ENCODE results near the gene MAGEF1.

The MAGEF1 gene

GRCh38 chr3:184672977-184673870, 38.6 kb downstream of the MAGEF1 start:
- Histone ChIP-seq H3K27me3 (no peaks in the 10 kb centered on the region), H3K36me3 (no peaks in the 10 kb centered on the region)

GRCh38 chr3:184672335-184672734, 39.5 kb downstream of the MAGEF1 start:
- no peak overlapping the region for H3K9ac ChIP-seq
- H3K4me2 ChIP-seq, result no peak overlapping the region
- H3K27ac ChIP-seq, result no peak overlapping the region
- H3K36me3 ChIP-seq, result no peaks in the 10 kb centered on the region
- H4K20me1 ChIP-seq, result no peaks in the 10 kb centered on the region
- H3K4me3 ChIP-seq, result no peak overlapping the region
- H3K4me1 ChIP-seq, result peaks cover 20% of the 10 kb centered on the region
- H3K27me3 ChIP-seq, result no peaks in the 10 kb centered on the region
- H3K9me3 ChIP-seq, result no peaks in the 10 kb centered on the region
- TF ChIP-seq Cebpa-rat (IDR thresholded peaks at IDR 0.05), result no peak

More at GRCh38 chr3:184672977-184673870, 38.6 kb downstream of the MAGEF1 start:
- Histone ChIP-seq H3K4me1 (peaks cover 29% of the 10 kb centered on the region), H3K9me3 (no peaks in the 10 kb centered on the region), H4K20me1 (no peaks in the 10 kb centered on the region), H3K4me3 (no peak overlapping the region), H3K27ac (peak overlapping the region; percentile 15; the same call in 1 of the 2 replicates), H3K4me2 (no peak overlapping the region), H3K9ac (no peak overlapping the region)
- no peak for TF ChIP-seq Cebpa-rat (IDR thresholded peaks at IDR 0.05)

GRCh38 chr3:184670091-184670602, 41.7 kb downstream of the MAGEF1 start:
- Histone ChIP-seq H3K9me3 (no peaks in the 10 kb centered on the region), H3K9ac (no peak overlapping the region), H3K4me1 (peaks cover 6% of the 10 kb centered on the region; the same call in 1 of the 2 replicates), H3K27me3 (no peaks in the 10 kb centered on the region), H4K20me1 (no peaks in the 10 kb centered on the region), H3K4me3 (no peak overlapping the region), H3K36me3 (no peaks in the 10 kb centered on the region), H3K27ac (no peak overlapping the region), H3K4me2 (no peak overlapping the region)
- no peak for TF ChIP-seq Cebpa-rat (IDR thresholded peaks at IDR 0.05)

GRCh38 chr3:184669578-184669977, 42.3 kb downstream of the MAGEF1 start:
- Histone ChIP-seq H3K27ac (no peak overlapping the region), H3K4me2 (no peak overlapping the region), H3K4me3 (no peak overlapping the region), H3K9me3 (no peaks in the 10 kb centered on the region), H3K36me3 (no peaks in the 10 kb centered on the region), H3K9ac (no peak overlapping the region), H3K4me1 (peaks cover 7% of the 10 kb centered on the region), H4K20me1 (no peaks in the 10 kb centered on the region), H3K27me3 (no peaks in the 10 kb centered on the region)
- no peak for TF ChIP-seq Cebpa-rat (IDR thresholded peaks at IDR 0.05)

- Histone ChIP-seq H3K4me2 (no peak overlapping the region), H3K36me3 (no peaks in the 10 kb centered on the region), H4K20me1 (no peaks in the 10 kb centered on the region), H3K9ac (no peak overlapping the region), H3K4me1 (peaks cover 21% of the 10 kb centered on the region), H3K27me3 (no peaks in the 10 kb centered on the region), H3K27ac (no peak overlapping the region), H3K4me3 (no peak overlapping the region), H3K9me3 (no peaks in the 10 kb centered on the region)
- TF ChIP-seq Cebpa-rat (IDR thresholded peaks at IDR 0.05), result no peak
These were observed 45.4 kb downstream of the MAGEF1 start for GRCh38 chr3:184666442-184666841.

DNA sequence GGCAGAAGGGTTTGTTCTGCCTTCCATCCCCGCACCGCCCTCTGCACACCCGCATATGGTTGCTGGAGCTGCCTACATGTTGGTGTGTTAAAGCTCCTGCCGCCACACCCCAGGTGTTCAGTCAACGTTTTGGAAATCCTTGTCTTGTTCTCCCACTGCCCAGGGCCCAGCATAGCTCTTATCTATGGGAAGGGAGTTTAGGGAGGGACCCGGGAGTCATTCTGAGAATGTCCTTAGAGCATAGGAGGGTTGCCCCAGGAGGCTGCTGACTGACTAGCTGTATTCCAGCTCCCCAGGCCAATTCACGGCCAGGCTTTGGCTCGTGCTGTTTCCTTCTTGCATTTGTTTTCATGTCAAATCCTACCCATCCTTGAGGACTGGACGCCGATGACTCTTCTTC, 46.8 kb downstream of the MAGEF1 start:
- no peak overlapping the region for H3K4me3 ChIP-seq
- no peak overlapping the region for H3K4me2 ChIP-seq
- no peak overlapping the region for H3K27ac ChIP-seq
- peaks cover 34% of the 10 kb centered on the region for H3K4me1 ChIP-seq
- H4K20me1 ChIP-seq, result no peaks in the 10 kb centered on the region
- H3K9ac ChIP-seq, result no peak overlapping the region
- H3K36me3 ChIP-seq, result no peaks in the 10 kb centered on the region
- TF ChIP-seq Cebpa-rat (IDR thresholded peaks at IDR 0.05), result no peak
- no peaks in the 10 kb centered on the region for H3K9me3 ChIP-seq
- H3K27me3 ChIP-seq, result no peaks in the 10 kb centered on the region

GRCh38 chr3:184663756-184664155, 48.1 kb downstream of the MAGEF1 start:
- TF ChIP-seq Cebpa-rat (IDR thresholded peaks at IDR 0.05), result no peak
- H3K27me3 ChIP-seq, result no peaks in the 10 kb centered on the region
- peaks cover 48% of the 10 kb centered on the region for H3K4me1 ChIP-seq
- no peaks in the 10 kb centered on the region for H4K20me1 ChIP-seq
- H3K36me3 ChIP-seq, result no peaks in the 10 kb centered on the region
- no peak overlapping the region for H3K27ac ChIP-seq
- no peak overlapping the region for H3K9ac ChIP-seq
- H3K9me3 ChIP-seq, result no peaks in the 10 kb centered on the region
- no peak overlapping the region for H3K4me3 ChIP-seq
- peak overlapping the region; percentile 5; the same call in 1 of the 2 replicates for H3K4me2 ChIP-seq

GRCh38 chr3:184663356-184663755, 48.5 kb downstream of the MAGEF1 start:
- Histone ChIP-seq H3K27ac (no peak overlapping the region), H3K27me3 (no peaks in the 10 kb centered on the region), H3K9ac (no peak overlapping the region), H3K4me2 (no peak overlapping the region), H3K4me1 (peaks cover 52% of the 10 kb centered on the region), H3K9me3 (no peaks in the 10 kb centered on the region), H4K20me1 (no peaks in the 10 kb centered on the region), H3K4me3 (no peak overlapping the region), H3K36me3 (no peaks in the 10 kb centered on the region)
- TF ChIP-seq Cebpa-rat (IDR thresholded peaks at IDR 0.05), result no peak

DNA sequence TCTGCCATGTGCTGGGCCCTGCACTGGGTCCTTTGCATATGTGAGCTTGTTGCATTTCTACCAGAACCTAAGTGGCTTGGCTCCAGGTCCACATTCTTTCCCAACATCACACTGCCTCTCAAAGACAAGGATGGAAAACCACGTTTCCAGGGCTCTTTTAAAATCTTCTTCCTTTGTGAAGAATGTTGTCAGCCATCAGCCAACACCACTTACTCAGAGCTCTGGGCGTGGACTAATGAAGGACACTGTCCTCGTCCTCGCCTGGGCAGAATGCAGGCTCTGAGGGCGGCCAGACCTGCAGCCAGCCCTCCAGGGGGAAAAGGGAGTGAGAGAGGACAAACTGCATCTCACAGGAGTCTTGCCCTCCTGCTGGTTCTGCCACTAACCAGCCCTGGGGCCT, 49.7 kb downstream of the MAGEF1 start:
- no peak overlapping the region for H3K27ac ChIP-seq
- H3K9ac ChIP-seq, result no peak overlapping the region
- H3K9me3 ChIP-seq, result no peaks in the 10 kb centered on the region
- no peaks in the 10 kb centered on the region for H3K27me3 ChIP-seq
- no peaks in the 10 kb centered on the region for H4K20me1 ChIP-seq
- H3K4me1 ChIP-seq, result peaks cover 60% of the 10 kb centered on the region
- H3K4me2 ChIP-seq, result no peak overlapping the region
- TF ChIP-seq Cebpa-rat (IDR thresholded peaks at IDR 0.05), result no peak
- no peak overlapping the region for H3K4me3 ChIP-seq
- H3K36me3 ChIP-seq, result no peaks in the 10 kb centered on the region

- no peaks in the 10 kb centered on the region for H3K9me3 ChIP-seq
- peak overlapping the region; percentile 71 for H3K4me2 ChIP-seq
These were observed 50.9 kb downstream of the MAGEF1 start for GRCh38 chr3:184660931-184661330.

More at GRCh38 chr3:184660931-184661330, 50.9 kb downstream of the MAGEF1 start:
- TF ChIP-seq Cebpa-rat (IDR thresholded peaks at IDR 0.05), result no peak
- H3K4me3 ChIP-seq, result no peak overlapping the region
- H3K4me1 ChIP-seq, result peaks cover 66% of the 10 kb centered on the region
- H3K27me3 ChIP-seq, result no peaks in the 10 kb centered on the region
- 0 out of 2 replicates have a peak overlapping the region, but pooled peaks have one; percentile 28 for H3K27ac ChIP-seq
- H3K9ac ChIP-seq, result no peak overlapping the region
- no peaks in the 10 kb centered on the region for H4K20me1 ChIP-seq
- no peaks in the 10 kb centered on the region for H3K36me3 ChIP-seq

Measured in BLaER1 (cell line).